HG02973 (cell line): ENCODE results near the gene WNT2.
A peak's percentile ranks its signal among the peaks of the same experiment; 100 is the strongest.
"Not testable (repeated sequence)": the region's sequence is repeated elsewhere in the genome, so short reads cannot be mapped to it uniquely, and the experiment has no call there.

Experiments used
- ATAC-seq: cut with Tn5 transposase; IDR thresholded peaks from one replicate; pipeline ENCODE4 v1.9.1; 2021; ENCODE audit warnings: moderate library complexity; ENCODE audit not compliant: unreplicated experiment

WNT2 gene

GRCh38 chr7:117270371-117270770 lies 52.5 kb downstream of the WNT2 start:
- ATAC-seq = no peak

- ATAC-seq = no peak
These were observed 53.0 kb downstream of the WNT2 start for GRCh38 chr7:117269886-117270285.

- no peak for ATAC-seq
These were observed 53.4 kb downstream of the WNT2 start for GRCh38 chr7:117269417-117269816.

- ATAC-seq = no peak
These were observed 58.1 kb downstream of the WNT2 start for GRCh38 chr7:117264716-117265115.

- no peak for ATAC-seq
These were observed 60.3 kb downstream of the WNT2 start for GRCh38 chr7:117262546-117262945.

GRCh38 chr7:117259615-117260014 lies 63.2 kb downstream of the WNT2 start:
- no peak for ATAC-seq

- ATAC-seq = peak; percentile 41
These were observed 71.2 kb downstream of the WNT2 start for GRCh38 chr7:117251687-117252086.

GRCh38 chr7:117250801-117251200 lies 72.1 kb downstream of the WNT2 start:
- no peak for ATAC-seq

- no peak for ATAC-seq
These were observed 72.6 kb downstream of the WNT2 start for GRCh38 chr7:117250245-117250644.

GRCh38 chr7:117249696-117250095 lies 73.2 kb downstream of the WNT2 start:
- no peak for ATAC-seq

GRCh38 chr7:117248829-117249228 lies 74.0 kb downstream of the WNT2 start:
- ATAC-seq = no peak

- ATAC-seq = no peak
These were observed 75.0 kb downstream of the WNT2 start for GRCh38 chr7:117247809-117248208.

GRCh38 chr7:117245703-117246102 lies 77.2 kb downstream of the WNT2 start:
- ATAC-seq = not testable (repeated sequence)

- ATAC-seq = no peak
These were observed 79.5 kb downstream of the WNT2 start for GRCh38 chr7:117243390-117243789.

- no peak for ATAC-seq
These were observed 81.8 kb downstream of the WNT2 start for GRCh38 chr7:117241088-117241487.

GRCh38 chr7:117238937-117239336 lies 83.9 kb downstream of the WNT2 start:
- ATAC-seq = no peak

GRCh38 chr7:117238472-117238871 lies 84.4 kb downstream of the WNT2 start:
- ATAC-seq = no peak

GRCh38 chr7:117237646-117238045 lies 85.2 kb downstream of the WNT2 start:
- no peak for ATAC-seq

- ATAC-seq = peak; percentile 29
These were observed 91.9 kb downstream of the WNT2 start for GRCh38 chr7:117231047-117231359.

GRCh38 chr7:117230276-117231046 lies 92.4 kb downstream of the WNT2 start:
- peak; percentile 68 for ATAC-seq

GRCh38 chr7:117229350-117229749 lies 93.5 kb downstream of the WNT2 start:
- ATAC-seq = no peak

GRCh38 chr7:117227091-117227490 lies 95.8 kb downstream of the WNT2 start:
- ATAC-seq = no peak

- no peak for ATAC-seq
These were observed 97.3 kb downstream of the WNT2 start for GRCh38 chr7:117225536-117225935.
